ENCODE data around the gene GAB3. TPM values are rescaled to one million over a fixed set of nuclear protein-coding genes. Genes with fewer than 3 reads are reported as not detected.

GAB3 gene
- polyA plus RNA-seq, 4 donors: 2.2 to 3.0 (median 2.6) TPM

DNA sequence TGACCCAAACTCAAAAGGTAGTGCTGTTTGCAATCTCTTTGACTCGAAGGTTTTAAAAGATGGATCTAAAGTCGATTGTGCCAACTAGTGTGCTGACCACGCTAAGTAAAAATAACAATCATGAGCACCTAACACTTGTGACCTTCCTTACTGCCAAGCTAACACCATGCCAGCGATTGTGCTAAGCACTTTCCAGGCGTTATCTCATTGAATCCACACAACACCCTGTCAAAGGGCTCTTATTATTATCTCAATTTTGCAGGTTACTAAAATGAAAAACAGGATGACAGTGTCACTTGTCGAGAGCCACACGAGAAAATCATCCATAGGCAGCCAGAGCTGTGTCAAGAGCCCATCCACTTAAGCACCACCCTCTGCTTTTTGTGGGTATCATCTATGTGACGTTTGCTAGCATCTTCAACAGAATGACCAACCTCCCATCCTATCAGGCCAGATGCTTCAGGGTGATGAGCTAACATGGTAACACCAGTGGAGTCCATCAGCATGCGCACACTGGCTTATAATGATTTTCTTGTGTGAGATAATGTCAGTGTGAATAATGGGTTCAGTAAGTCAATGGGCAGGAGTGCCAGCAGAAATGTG lies 893 bp upstream of the GAB3 start:
- no peak for DNase-seq (ENCODE audit: low read depth in 4 of 4, low spot score in 3 of 4)

DNA sequence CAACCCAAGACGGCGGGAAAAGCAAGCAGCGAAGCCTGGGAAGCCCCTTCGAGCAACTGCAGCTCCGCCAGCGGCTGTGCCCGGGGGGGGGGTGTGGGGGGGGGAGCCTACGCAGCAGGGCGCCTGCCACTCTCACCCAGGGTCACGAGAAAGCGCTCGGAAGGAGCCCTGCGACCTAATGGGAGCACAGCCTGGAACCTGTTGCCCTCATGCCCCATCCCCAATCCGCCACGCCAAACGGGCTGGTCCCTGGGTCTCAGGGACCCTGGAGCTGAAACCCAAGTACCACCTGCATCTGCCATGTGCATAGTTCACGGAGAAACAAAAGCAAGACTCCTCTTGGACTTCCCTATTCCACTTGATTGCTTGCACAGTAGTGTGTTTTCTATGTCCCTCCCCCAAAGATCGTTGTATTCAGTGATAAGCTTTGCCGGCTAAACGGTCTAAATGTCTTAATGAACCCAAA lies 359 bp upstream of the GAB3 start:
- DNase-seq (ENCODE audit: low read depth in 4 of 4, low spot score in 3 of 4): no peak

DNA sequence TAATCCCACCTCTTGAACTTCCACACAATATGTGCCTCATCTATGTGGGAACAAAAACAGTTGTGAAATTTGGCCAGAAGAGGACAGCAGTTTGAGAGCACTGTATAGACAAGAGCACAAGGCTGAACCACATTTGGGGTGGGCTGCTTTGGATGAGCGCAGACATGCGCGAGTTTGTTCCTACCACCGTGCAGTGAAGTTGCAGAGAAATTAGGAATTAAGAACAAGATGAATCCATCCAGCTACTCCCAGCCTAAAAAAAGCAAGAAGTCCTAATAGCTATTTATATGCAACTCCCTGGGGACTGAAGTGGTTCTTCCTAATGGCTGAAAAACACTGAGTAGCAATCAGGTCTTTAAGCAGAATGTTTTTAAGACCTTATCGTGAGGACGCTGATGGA lies 1.0 kb downstream of the GAB3 start:
- no peak for DNase-seq (ENCODE audit: low read depth in 4 of 4, low spot score in 3 of 4)

DNA sequence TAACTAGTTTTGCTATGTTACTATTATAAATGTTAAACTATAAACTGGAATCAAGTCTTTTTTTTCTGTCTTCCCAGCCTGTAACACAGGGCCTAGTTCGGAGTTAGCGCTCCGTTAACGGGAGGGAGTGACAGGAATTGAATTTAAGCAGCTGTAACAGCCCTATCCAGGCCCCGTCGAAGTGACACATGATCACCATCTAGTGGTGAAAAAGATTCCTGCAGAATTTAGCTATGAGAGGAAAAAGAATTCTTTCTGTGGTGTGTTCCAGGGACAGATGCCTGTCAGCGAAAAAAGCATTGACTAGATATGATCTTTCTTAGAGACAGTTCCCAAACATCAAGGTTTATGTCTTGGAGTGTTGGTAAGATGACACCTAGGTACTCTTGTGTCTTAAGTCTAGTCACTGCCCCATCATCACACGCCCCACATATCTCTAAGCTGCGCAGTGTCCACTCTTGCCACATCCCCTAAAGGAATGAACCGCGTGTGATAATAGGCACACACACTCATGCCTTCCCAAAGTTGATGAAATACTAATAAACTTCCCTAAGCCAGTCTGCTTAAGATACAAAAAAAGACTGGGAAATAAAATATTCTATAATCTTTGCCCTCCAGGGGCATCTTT lies 2.1 kb downstream of the GAB3 start:
- DNase-seq (ENCODE audit: low read depth in 4 of 4, low spot score in 3 of 4): no peak

DNA sequence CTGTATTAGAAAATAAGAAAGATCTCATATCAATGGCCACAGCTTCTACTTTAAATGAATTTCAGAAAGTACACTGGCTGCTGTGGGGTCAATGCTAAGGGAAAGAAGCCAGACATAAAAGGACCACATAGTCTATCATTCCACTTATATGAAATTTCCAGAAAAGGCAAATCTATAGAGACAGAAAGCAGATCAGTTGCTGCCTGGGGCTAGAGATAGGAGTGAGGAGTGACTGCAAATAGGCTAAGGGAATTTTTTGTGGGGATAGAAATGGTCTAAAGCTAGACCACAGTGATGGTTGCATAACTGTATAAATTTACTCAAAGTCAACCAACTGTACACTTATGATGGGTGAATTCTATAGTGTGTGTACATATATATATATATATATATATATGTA lies 8.3 kb downstream of the GAB3 start:
- DNase-seq (ENCODE audit: low read depth in 4 of 4, low spot score in 3 of 4): no peak

DNA sequence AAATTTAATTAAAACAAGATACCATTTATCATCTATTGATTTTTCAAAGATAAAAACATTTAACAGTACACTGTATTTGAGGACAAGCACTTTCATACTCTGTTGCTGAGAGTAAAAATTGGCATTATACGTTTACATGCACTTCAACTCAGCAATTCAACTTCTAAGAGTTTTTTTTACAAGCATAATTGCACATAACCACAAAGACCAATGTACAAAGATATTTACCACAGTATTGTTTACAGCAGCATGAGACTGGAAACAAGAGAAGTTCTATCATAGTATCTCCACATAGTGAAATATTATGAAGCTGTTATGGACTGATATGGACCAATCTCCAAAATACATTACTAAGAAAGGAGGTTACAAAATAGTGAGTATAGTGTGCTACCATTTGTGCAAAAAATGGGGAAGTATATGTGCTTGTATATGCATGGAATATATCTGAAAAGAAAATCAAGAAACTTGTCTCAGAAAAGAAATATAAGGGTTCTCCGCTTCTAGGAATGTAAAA lies 10.9 kb downstream of the GAB3 start:
- no peak for DNase-seq (ENCODE audit: low read depth in 4 of 4, low spot score in 3 of 4)

DNA sequence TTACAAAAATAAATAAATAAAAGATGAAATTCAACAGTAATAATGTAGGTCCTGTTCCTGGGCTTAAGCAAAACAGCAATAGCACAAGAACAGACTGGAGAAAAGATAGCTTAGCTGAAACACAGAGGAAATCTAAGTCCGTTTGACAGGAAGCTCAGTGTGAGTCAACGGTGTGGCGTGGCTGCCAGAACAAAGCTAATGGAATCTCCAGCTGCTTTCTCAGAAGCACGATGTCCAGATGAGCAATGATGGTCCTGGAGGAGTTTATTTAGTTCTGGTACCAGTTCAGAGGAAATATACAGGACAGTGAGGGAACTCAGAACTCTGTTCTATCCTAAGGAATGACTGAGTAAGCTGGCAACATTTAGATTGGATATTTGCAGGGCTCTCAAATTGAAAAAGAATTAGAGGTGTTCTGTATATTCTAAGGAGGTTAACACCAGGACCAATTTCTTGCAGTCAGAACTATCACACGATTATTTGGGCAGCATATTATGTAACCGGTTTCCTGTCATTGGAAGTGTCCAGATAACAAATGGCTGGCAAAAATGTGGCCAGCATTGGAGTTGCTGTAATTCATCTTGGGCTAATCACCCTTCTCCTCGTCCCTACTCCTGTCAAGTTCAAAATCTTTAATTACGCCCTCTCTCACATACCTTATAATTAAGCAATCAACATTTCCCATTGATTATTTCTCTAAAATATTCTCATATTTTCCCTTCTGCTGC lies 12.7 kb downstream of the GAB3 start:
- no peak for DNase-seq (ENCODE audit: low read depth in 4 of 4, low spot score in 3 of 4)

DNA sequence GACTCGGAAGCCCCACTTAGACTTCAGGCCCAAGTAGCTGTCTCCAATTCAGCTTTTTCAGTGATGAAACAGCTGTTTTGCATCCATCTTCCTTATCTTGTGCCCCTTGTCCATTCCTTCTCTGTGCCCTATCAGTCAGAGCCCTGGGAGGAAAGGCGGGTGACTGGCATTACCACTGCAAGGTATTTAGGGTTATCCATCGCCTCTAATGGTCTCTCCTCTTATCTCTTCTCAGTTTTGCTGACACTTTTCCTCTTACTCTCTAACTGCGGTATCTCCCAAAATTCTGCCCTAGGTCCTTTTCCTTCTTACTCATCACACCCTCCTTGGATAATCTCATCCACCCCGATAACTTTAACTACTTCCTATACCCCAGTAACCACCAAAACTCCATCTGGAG lies 13.7 kb downstream of the GAB3 start:
- DNase-seq (ENCODE audit: low read depth in 4 of 4, low spot score in 3 of 4): no peak

DNA sequence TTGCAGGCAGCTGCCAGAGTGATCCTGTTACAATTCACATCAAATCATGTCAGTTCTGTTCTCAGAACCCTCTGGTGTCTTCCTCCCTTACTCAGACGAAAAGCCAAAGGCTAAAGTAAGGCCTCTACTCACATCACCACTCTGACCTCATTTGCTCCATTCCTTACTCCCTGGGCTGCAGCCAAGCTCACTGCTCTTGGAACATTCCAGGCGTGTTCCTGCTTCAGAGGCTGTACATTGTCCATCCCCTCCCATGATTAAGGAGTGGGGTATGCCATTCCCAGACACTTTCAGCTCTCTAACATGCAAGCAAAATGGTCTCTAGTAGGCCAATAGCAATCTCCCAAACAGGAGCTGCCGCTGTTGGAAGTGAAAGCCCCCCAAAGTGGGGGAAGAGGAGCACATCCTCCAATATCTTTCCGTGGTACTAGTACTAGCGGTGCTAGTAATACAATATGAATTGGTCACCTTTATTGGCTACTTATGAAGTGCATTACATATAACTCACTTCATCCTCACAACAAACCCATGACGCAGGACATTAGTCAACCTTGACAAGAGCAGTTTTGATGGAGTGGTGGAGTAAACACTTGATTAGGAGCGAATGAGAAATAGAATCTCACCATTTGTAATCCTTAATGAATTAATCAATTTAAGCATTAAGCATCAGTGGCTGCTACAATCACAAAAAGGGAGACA lies 15.0 kb downstream of the GAB3 start:
- DNase-seq (ENCODE audit: low read depth in 4 of 4, low spot score in 3 of 4): no peak

DNA sequence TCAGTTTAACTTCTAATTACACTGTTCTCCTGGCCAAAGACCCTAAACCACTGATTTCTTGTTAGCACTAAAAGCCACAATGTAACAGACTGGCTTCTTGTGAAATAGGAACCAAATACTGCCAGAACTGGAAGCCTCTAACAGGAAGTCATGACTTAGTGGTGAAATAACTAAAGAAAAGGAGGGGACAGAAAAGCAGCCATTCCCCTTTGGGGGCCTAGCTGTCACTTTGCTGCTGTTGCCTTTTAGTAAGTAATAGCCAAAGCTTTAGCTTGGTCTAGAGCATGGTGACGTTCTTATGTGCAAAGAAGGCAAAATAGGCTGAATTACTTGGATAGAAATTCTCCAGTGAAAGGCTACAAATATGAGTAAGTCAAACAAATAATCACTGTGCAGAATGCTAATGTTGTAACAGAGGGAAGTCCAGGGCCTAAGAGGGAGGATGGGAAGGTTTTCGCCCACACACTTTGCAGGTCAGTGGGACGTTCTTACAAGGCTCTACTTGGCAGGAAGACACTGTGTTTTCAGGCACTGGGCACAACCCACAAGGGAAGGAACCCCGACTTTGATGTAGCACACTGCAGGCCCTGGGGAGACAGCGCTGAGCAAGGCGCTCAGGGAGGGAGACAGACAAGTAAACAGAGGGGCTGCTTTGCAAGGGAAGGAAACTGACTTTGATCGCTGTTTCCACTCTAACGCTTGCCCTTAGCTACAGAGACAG lies 16.7 kb downstream of the GAB3 start:
- DNase-seq (ENCODE audit: low read depth in 4 of 4, low spot score in 3 of 4): no peak

DNA sequence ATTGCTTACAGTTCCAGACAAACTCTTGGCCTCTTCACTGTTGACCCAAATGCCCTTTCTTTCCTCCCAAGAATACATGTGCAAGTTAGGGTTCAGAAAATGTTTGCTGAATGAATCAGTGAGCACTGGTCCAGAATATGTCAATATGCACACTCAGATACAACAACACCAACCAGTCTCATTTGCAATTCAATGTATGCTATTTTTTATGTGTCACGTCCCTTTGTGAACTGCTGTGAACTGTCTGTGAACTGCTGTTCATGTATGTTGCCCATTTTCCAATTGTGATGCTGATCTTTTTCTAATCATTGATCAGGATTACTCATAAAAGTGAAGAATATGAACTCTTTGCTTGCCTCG lies 17.8 kb downstream of the GAB3 start:
- no peak for DNase-seq (ENCODE audit: low read depth in 4 of 4, low spot score in 3 of 4)

DNA sequence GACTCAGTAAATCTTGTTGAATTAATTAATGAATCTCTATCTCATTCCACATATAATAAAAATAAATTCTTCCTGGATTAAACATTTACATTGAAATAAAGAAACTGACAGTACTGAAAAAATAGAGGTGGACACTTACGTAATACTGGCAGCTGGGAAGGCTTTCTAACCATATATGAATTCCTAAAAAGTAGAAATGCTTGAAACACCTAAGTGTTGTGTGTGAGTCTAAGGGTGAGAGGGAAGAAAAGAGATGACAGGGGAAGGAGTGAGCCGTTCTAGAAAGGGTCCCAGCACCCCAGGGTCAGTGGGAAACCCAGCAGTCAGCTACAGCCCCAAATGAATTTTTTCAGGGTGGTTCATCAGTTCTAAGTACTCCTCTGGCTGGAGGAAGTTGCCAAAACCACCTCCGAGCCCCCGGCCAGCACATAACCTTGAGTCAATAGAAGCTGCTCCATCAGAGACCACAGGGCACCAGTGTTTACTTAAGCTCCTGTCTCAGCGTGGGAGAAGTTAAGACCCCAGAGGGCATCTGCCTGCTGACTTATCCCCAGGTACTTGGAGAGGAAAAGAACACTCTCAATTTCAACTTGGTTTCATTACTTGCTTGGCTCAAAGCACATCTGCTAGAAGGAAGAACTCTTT lies 18.3 kb downstream of the GAB3 start:
- no peak for DNase-seq (ENCODE audit: low read depth in 4 of 4, low spot score in 3 of 4)

DNA sequence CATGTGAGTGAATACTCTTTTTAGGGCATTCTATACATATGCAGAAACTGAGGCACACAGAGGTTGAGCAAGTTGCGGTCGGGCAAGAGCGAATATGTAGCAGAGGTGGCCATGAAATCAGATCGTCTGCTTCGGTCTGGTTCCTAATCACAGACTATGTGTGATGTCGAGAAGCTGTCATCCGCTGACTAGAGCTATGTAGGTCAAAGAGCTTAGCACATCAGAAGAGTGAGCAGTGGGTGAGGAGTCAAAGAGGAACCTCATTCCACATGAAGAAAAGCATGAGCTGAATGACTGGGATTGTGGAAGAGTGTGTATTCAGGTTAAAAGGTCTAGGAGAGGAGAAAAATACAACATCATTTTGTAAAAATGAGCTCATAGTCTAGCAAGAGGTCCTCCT lies 19.0 kb downstream of the GAB3 start:
- DNase-seq (ENCODE audit: low read depth in 4 of 4, low spot score in 3 of 4): no peak

DNA sequence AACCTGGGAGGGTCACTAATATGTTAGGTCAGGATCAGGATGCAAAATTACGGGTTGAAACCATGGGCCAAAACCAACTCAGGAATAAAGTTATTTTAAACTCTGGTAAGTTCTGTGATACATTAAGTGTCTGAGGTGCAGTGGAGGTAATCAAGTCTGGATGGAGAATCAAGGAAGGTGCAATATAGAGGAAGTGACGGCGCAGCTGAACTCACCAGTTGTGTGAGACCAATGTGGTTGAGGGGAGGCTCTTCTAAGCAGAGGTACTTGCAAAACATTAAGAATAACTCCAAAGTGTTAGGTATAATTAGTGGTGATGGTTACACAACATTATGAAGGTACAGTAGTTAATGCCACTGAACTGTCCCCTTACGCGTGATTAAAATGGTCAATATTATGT lies 19.7 kb downstream of the GAB3 start:
- no peak for DNase-seq (ENCODE audit: low read depth in 4 of 4, low spot score in 3 of 4)

DNA sequence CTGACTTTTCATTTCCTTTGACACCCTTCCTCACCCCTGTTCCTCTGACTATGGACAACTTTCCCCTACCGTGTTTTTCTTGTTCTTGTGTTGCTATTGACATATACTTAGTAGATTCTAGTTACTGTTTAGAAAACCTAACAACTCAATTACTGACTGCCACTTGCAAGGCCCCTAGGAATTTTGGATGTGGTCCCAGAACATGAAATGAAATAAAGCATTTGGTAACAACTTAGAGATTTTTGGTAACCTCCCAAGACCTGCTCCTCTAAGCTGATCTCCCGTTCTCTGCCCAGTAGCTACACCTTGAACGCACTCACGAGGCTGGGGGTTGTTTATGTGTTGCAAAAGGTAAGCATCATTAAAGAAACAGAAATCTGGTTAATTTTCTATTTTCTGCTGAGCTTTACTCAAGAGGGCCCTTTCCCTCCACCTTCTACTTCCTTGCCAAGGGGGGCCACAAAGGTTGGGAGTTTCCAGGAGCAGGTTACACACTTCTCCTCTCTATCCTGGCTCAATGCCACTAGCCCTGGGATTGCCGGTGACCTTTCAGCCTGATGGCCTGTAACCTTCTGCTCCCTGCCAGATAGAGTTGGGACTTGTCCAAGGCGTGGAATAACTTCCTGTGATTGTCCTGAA lies 20.5 kb downstream of the GAB3 start:
- no peak for DNase-seq (ENCODE audit: low read depth in 4 of 4, low spot score in 3 of 4)

DNA sequence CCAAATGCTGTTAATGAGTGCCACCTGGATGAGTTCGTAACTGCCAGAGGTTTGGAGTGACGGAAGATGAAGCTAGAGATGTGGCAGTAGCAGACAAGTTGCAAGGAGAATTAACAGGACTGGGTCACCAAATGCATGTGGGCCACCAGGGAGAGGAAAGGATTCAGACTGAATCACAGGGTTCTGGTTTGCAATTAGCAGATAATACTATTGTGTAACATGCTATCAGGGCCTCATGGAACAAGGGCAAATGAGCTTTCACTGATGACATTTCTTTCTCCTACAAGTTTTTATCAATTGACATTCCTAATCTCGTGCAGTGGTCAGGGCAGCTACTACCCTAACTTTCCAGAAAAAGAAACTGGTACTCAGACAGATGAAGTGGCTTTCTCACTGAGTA lies 21.4 kb downstream of the GAB3 start:
- DNase-seq (ENCODE audit: low read depth in 4 of 4, low spot score in 3 of 4): no peak

DNA sequence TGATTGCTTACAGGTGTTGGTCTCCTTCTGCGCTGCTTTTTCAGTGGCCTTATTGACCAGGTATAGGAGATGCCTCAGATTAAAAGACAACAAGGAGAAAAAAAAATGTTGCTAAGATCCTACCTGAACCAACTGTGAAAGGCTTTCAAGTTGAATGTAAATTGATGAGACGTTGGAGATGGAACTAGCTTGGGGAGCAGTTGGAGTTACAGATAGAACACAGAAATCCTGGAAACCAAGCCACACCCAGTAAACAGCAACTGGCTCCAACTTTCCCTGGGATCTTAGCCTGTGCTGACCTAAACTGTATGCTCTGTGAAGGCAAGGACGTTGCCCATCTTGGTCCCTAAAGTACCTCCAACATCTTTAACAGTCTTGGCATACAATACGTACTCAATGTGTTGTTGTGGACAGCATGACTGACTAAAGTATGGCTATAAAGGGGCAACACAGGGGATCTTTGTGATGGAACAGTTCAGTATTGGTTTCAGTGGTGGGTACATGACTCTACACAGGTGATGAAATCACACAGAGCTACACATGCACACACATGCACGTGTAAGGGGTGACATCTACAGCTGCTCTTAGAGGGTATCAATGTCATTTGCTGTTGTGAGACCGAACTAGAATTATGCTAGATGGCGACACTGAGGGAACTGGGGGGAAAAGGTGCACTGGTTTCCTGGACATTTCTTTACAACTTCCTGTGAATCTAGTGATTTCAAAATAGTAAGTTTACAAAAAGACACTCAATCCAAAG lies 22.3 kb downstream of the GAB3 start:
- no peak for DNase-seq (ENCODE audit: low read depth in 4 of 4, low spot score in 3 of 4)

DNA sequence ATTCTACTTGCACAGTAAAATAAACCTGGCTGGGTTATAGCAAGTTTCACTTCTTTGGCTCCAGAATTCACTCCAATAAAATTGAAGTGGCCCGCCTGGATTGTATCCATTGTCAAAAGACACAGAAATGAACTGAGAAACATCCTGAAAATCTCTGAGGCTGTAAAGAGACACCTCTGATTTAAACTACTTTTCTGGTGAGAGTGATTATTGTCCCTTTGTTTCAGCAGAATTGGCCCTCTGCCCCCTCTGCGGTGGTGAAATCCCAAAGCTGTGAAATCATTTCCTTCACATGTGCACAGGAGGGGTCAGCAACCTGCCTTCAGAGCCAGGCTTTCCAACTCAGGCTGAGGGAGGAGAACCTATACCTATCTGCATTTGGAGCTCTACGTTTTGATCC lies 23.0 kb downstream of the GAB3 start:
- no peak for DNase-seq (ENCODE audit: low read depth in 4 of 4, low spot score in 3 of 4)

DNA sequence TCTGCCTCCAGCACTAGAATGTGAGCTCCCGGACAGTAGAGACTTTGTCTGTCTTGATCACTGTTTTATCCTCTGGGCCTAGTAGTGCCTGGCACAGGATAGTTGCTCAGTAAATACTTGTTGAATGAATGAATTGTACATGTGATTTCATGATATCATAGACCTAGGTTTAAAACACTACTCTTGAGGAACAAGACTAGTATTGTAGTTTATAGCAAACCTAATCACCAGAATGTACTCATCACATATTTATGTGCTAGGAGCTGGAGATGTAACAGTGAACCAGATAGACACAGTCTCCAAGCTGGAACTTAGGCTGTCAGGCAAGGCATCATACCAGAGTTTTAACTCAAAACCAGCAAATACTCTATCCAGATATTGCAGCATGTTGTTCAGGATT lies 23.5 kb downstream of the GAB3 start:
- DNase-seq (ENCODE audit: low read depth in 4 of 4, low spot score in 3 of 4): no peak
